HepG2 (cell line): ENCODE measurements around the gene IBTK. TPM values are rescaled to one million over a fixed set of nuclear protein-coding genes. Genes with fewer than 3 reads are reported as not detected.
A peak's percentile ranks its signal among the peaks of the same experiment; 100 is the strongest.

Experiments used
- HCFC1 ChIP-seq: fragments of 150-350 bp; IDR thresholded peaks from 2 replicates; pipeline ENCODE4 v1.6.1; 2014; ENCODE audit warnings: low read depth, low read length
- JARID2 ChIP-seq: sonication (generic); formaldehyde crosslinking; IDR thresholded peaks from 2 replicates; pipeline ENCODE4 v1.8.1; 2023; ENCODE audit warnings: missing genetic modification reagents, inconsistent platforms; ENCODE audit not compliant: insufficient replicate concordance
- PHF21A ChIP-seq: sonication (generic); formaldehyde crosslinking; IDR thresholded peaks from 2 replicates; pipeline ENCODE4 v1.5.0; 2020; ENCODE audit warnings: mild to moderate bottlenecking, missing genetic modification reagents
- TBX2 ChIP-seq: sonication (generic); formaldehyde crosslinking; IDR thresholded peaks from 2 replicates; pipeline ENCODE4 v1.5.0; 2020; ENCODE audit warnings: missing genetic modification reagents, mild to moderate bottlenecking, borderline replicate concordance
- ZFP41 ChIP-seq: sonication (generic); formaldehyde crosslinking; IDR thresholded peaks from 2 replicates; pipeline ENCODE4 v1.4.0; 2020; ENCODE audit warnings: mild to moderate bottlenecking, missing genetic modification reagents, borderline replicate concordance
- ZFX ChIP-seq: sonication (generic); formaldehyde crosslinking; IDR thresholded peaks from 2 replicates; pipeline ENCODE4 v1.4.0; 2020; ENCODE audit warnings: mild to moderate bottlenecking, low read depth, missing genetic modification reagents, moderate library complexity
- ZNF232 ChIP-seq: sonication (generic); formaldehyde crosslinking; IDR thresholded peaks from 2 replicates; pipeline ENCODE4 v1.4.0; 2020; ENCODE audit warnings: missing genetic modification reagents, borderline replicate concordance
- polyA plus RNA-seq, 8 experiments: library from polyadenylated mRNA; depleted of rRNA in 3 of 8; stranded (reverse) in 7 of 8; unstranded in 1 of 8; fragments of >200 nt; fragmentation: Illumina TruSeq in 4 of 8; extraction: Trizol in 4 of 8; gene quantifications; 2 replicates each; pipeline versions ENCODE4 v1.2.1 to v1.2.3, GENCODE V29; 2011 to 2016; ENCODE audit warnings: low read depth in 4 of 8, missing spikeins in 1 of 8, mixed read lengths in 1 of 8; ENCODE audit not compliant: insufficient read depth in 1 of 8
- total RNA-seq, 5 experiments: library from RNA; depleted of rRNA; stranded (reverse); fragments of >200 nt; fragmentation: Illumina TruSeq; extraction: Trizol; gene quantifications; 2 replicates each; pipeline ENCODE4 v1.2.3, GENCODE V29; 2016; ENCODE audit warnings: low read depth in 1 of 5
- TF ChIP-seq, protein P1 (sequence below): sonication (generic); formaldehyde crosslinking; IDR thresholded peaks from 2 replicates; pipeline ENCODE4 v1.5.1; 2020; ENCODE audit warnings: mild to moderate bottlenecking, missing genetic modification reagents, borderline replicate concordance
- TF ChIP-seq, protein P2 (sequence below): sonication (generic); formaldehyde crosslinking; IDR thresholded peaks from 2 replicates; pipeline ENCODE4 v1.8.0; 2023; ENCODE audit warnings: mild to moderate bottlenecking, missing genetic modification reagents
- TF ChIP-seq, protein P3 (sequence below): sonication (generic); formaldehyde crosslinking; IDR thresholded peaks from 2 replicates; pipeline ENCODE4 v1.4.0; 2020; ENCODE audit warnings: missing genetic modification reagents
- TF ChIP-seq, protein P4 (sequence below): sonication (generic); formaldehyde crosslinking; IDR thresholded peaks from 2 replicates; pipeline ENCODE4 v1.5.0; 2020; ENCODE audit warnings: missing genetic modification reagents, mild to moderate bottlenecking, borderline replicate concordance

The IBTK gene
- total and polyA plus RNA-seq, 2 of the 13 experiments (the other 11 are each of a cell fraction or from before 2014, with no cell fraction given) = 23.8 to 60.0 TPM

GRCh38 chr6:82247505-82248272, at the start of gene IBTK (continued):
- TF ChIP-seq, protein P1, sequence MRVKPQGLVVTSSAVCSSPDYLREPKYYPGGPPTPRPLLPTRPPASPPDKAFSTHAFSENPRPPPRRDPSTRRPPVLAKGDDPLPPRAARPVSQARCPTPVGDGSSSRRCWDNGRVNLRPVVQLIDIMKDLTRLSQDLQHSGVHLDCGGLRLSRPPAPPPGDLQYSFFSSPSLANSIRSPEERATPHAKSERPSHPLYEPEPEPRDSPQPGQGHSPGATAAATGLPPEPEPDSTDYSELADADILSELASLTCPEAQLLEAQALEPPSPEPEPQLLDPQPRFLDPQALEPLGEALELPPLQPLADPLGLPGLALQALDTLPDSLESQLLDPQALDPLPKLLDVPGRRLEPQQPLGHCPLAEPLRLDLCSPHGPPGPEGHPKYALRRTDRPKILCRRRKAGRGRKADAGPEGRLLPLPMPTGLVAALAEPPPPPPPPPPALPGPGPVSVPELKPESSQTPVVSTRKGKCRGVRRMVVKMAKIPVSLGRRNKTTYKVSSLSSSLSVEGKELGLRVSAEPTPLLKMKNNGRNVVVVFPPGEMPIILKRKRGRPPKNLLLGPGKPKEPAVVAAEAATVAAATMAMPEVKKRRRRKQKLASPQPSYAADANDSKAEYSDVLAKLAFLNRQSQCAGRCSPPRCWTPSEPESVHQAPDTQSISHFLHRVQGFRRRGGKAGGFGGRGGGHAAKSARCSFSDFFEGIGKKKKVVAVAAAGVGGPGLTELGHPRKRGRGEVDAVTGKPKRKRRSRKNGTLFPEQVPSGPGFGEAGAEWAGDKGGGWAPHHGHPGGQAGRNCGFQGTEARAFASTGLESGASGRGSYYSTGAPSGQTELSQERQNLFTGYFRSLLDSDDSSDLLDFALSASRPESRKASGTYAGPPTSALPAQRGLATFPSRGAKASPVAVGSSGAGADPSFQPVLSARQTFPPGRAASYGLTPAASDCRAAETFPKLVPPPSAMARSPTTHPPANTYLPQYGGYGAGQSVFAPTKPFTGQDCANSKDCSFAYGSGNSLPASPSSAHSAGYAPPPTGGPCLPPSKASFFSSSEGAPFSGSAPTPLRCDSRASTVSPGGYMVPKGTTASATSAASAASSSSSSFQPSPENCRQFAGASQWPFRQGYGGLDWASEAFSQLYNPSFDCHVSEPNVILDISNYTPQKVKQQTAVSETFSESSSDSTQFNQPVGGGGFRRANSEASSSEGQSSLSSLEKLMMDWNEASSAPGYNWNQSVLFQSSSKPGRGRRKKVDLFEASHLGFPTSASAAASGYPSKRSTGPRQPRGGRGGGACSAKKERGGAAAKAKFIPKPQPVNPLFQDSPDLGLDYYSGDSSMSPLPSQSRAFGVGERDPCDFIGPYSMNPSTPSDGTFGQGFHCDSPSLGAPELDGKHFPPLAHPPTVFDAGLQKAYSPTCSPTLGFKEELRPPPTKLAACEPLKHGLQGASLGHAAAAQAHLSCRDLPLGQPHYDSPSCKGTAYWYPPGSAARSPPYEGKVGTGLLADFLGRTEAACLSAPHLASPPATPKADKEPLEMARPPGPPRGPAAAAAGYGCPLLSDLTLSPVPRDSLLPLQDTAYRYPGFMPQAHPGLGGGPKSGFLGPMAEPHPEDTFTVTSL (CRISPR knock-in tag) = no peak
- peak; percentile 10; the same call in 1 of the 2 replicates for TF ChIP-seq HCFC1
- peak; percentile 92 for TF ChIP-seq PHF21A
- TF ChIP-seq TBX2 = 0 out of 2 replicates have a peak, but pooled peaks have one; percentile 20
- TF ChIP-seq, protein P2, sequence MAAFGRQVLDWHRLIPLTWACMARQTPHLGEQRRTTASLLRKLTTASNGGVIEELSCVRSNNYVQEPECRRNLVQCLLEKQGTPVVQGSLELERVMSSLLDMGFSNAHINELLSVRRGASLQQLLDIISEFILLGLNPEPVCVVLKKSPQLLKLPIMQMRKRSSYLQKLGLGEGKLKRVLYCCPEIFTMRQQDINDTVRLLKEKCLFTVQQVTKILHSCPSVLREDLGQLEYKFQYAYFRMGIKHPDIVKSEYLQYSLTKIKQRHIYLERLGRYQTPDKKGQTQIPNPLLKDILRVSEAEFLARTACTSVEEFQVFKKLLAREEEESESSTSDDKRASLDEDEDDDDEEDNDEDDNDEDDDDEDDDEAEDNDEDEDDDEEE (CRISPR knock-in tag) = peak; percentile 76
- TF ChIP-seq, protein P3, sequence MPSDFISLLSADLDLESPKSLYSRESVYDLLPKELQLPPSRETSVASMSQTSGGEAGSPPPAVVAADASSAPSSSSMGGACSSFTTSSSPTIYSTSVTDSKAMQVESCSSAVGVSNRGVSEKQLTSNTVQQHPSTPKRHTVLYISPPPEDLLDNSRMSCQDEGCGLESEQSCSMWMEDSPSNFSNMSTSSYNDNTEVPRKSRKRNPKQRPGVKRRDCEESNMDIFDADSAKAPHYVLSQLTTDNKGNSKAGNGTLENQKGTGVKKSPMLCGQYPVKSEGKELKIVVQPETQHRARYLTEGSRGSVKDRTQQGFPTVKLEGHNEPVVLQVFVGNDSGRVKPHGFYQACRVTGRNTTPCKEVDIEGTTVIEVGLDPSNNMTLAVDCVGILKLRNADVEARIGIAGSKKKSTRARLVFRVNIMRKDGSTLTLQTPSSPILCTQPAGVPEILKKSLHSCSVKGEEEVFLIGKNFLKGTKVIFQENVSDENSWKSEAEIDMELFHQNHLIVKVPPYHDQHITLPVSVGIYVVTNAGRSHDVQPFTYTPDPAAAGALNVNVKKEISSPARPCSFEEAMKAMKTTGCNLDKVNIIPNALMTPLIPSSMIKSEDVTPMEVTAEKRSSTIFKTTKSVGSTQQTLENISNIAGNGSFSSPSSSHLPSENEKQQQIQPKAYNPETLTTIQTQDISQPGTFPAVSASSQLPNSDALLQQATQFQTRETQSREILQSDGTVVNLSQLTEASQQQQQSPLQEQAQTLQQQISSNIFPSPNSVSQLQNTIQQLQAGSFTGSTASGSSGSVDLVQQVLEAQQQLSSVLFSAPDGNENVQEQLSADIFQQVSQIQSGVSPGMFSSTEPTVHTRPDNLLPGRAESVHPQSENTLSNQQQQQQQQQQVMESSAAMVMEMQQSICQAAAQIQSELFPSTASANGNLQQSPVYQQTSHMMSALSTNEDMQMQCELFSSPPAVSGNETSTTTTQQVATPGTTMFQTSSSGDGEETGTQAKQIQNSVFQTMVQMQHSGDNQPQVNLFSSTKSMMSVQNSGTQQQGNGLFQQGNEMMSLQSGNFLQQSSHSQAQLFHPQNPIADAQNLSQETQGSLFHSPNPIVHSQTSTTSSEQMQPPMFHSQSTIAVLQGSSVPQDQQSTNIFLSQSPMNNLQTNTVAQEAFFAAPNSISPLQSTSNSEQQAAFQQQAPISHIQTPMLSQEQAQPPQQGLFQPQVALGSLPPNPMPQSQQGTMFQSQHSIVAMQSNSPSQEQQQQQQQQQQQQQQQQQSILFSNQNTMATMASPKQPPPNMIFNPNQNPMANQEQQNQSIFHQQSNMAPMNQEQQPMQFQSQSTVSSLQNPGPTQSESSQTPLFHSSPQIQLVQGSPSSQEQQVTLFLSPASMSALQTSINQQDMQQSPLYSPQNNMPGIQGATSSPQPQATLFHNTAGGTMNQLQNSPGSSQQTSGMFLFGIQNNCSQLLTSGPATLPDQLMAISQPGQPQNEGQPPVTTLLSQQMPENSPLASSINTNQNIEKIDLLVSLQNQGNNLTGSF (CRISPR knock-in tag) = 0 out of 2 replicates have a peak, but pooled peaks have one; percentile 23
- TF ChIP-seq, protein P4, sequence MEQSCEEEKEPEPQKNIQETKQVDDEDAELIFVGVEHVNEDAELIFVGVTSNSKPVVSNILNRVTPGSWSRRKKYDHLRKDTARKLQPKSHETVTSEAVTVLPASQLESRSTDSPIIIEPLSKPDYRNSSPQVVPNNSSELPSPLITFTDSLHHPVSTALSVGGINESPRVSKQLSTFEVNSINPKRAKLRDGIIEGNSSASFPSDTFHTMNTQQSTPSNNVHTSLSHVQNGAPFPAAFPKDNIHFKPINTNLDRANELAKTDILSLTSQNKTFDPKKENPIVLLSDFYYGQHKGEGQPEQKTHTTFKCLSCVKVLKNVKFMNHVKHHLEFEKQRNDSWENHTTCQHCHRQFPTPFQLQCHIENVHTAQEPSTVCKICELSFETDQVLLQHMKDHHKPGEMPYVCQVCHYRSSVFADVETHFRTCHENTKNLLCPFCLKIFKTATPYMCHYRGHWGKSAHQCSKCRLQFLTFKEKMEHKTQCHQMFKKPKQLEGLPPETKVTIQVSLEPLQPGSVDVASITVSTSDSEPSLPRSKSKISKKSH (CRISPR knock-in tag) = 0 out of 2 replicates have a peak, but pooled peaks have one; percentile 70
- peak; percentile 93 for TF ChIP-seq ZFX (CRISPR knock-in tag)
- TF ChIP-seq JARID2 (CRISPR knock-in tag) = no peak
- TF ChIP-seq ZNF232 (CRISPR knock-in tag) = peak; percentile 10; the same call in 1 of the 2 replicates
- no peak for TF ChIP-seq ZFP41 (CRISPR knock-in tag)
